Activated naive CD8-positive, alpha-beta T cell treated with anti-CD3 and anti-CD28 coated beads, Interleukin-2, amount 50 U/mL, for 16 hours (primary cell): ENCODE measurements around the gene PRODH.
"Not testable (repeated sequence)": the region's sequence is repeated elsewhere in the genome, so short reads cannot be mapped to it uniquely, and the experiment has no call there.

ENCODE experiments used
- DNase-seq: peaks from one replicate; pipeline ENCODE4 v3.0.0-alpha.2; 2020; ENCODE audit warnings: low read depth, low spot score

The PRODH gene

GRCh38 chr22:18953128-18953527 lies 17.0 kb upstream of the PRODH start:
- not testable (repeated sequence) for DNase-seq

- DNase-seq, result no peak
Observed at GRCh38 chr22:18952022-18952421, 15.9 kb upstream of the PRODH start.

GRCh38 chr22:18950141-18950540 lies 14.0 kb upstream of the PRODH start:
- DNase-seq, result no peak

- no peak for DNase-seq
Observed at GRCh38 chr22:18947905-18948304, 11.8 kb upstream of the PRODH start.

GRCh38 chr22:18947105-18947504 lies 11.0 kb upstream of the PRODH start:
- not testable (repeated sequence) for DNase-seq

GRCh38 chr22:18938691-18939090 lies 2.6 kb upstream of the PRODH start:
- not testable (repeated sequence) for DNase-seq

GRCh38 chr22:18934688-18935087 lies 1.4 kb downstream of the PRODH start:
- not testable (repeated sequence) for DNase-seq

- DNase-seq, result no peak
Observed at GRCh38 chr22:18933914-18934313, 2.2 kb downstream of the PRODH start.

GRCh38 chr22:18931905-18932652 lies 4.0 kb downstream of the PRODH start:
- no peak for DNase-seq

GRCh38 chr22:18929459-18929858 lies 6.6 kb downstream of the PRODH start:
- no peak for DNase-seq

- no peak for DNase-seq
Observed at GRCh38 chr22:18927573-18927972, 8.5 kb downstream of the PRODH start.

- DNase-seq, result no peak
Observed at GRCh38 chr22:18927020-18927419, 9.1 kb downstream of the PRODH start.

- DNase-seq, result no peak
Observed at GRCh38 chr22:18925368-18926064, 10.6 kb downstream of the PRODH start.

GRCh38 chr22:18920257-18920902 lies 15.7 kb downstream of the PRODH start:
- DNase-seq, result not testable (repeated sequence)

- not testable (repeated sequence) for DNase-seq
Observed at GRCh38 chr22:18917818-18918217, 18.3 kb downstream of the PRODH start.

GRCh38 chr22:18915550-18915949 lies 20.5 kb downstream of the PRODH start:
- DNase-seq, result not testable (repeated sequence)

- DNase-seq, result not testable (repeated sequence)
Observed at GRCh38 chr22:18914558-18914957, 21.5 kb downstream of the PRODH start.

GRCh38 chr22:18912264-18912946 lies 23.7 kb downstream of the PRODH start:
- DNase-seq, result not testable (repeated sequence)

GRCh38 chr22:18911535-18911934 lies 24.6 kb downstream of the PRODH start:
- not testable (repeated sequence) for DNase-seq

- no peak for DNase-seq
Observed at GRCh38 chr22:18909556-18909955, 26.5 kb downstream of the PRODH start.

- no peak for DNase-seq
Observed at GRCh38 chr22:18906896-18907295, 29.2 kb downstream of the PRODH start.

GRCh38 chr22:18906410-18906745 lies 29.7 kb downstream of the PRODH start:
- not testable (repeated sequence) for DNase-seq
